Measurements from ENCODE around the gene AQP3.
"Not testable (repeated sequence)": the region's sequence is repeated elsewhere in the genome, so short reads cannot be mapped to it uniquely, and the experiment has no call there.

AQP3 gene

GRCh38 chr9:33439731-33440130, 7.7 kb downstream of the AQP3 start:
- DNase-seq, result no peak

DNA sequence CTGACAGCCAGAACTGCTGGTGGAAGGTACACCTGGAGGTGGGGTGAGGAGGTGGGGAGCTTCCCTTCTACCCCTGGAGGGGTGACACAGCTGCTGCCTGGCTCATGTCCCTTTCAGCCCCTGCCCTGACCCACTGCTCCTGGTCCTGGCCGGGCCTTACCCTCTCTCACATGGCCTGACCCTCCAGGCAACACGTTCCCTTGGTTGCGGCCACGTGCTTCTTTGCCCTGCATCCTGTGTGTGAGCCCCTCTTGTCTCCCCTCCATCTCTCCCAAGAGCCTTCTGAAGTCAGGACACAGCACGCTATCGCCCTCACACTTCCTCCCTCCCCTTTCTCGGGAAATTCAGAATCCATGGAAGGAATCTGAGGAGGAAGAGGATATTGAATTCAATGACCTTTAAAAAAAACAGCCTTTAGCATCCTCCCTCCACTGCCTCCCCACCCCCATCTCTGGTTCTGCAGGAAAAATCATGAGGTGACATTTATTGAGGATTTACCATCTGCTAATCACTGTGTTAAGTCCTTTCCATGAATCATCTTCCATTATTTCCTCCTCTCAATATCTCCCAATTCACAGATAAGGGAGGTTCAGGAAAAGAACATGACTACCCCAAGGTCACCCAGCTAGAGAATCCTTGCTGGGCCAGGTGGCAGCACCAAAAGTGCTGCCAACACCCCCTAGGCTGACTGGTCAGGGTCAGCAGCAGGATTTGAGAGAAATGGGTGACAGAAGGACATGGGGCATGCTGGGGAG, 8.3 kb downstream of the AQP3 start:
- DNase-seq, result no peak

GRCh38 chr9:33437898-33438297, 9.5 kb downstream of the AQP3 start:
- no peak for DNase-seq

DNA sequence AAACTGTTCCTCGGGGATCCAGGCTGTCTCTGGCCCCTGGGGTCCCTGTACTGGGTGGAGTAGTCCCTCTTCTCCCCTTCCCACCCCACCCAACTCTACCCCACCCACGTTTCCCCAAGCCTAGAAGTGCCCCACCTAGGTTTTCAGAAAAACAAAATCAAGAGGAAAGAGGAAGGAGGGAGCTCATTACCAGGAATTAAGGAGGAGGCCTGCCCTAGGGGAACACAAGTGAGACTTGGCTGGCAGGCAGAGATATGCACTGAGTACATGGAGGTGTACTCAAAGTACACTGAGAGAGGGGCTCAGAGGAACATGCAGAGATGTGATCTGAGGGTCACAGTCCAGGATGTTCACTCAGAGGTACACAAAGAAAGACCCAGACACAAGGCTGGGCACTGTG, 10.2 kb downstream of the AQP3 start:
- DNase-seq, result no peak

DNA sequence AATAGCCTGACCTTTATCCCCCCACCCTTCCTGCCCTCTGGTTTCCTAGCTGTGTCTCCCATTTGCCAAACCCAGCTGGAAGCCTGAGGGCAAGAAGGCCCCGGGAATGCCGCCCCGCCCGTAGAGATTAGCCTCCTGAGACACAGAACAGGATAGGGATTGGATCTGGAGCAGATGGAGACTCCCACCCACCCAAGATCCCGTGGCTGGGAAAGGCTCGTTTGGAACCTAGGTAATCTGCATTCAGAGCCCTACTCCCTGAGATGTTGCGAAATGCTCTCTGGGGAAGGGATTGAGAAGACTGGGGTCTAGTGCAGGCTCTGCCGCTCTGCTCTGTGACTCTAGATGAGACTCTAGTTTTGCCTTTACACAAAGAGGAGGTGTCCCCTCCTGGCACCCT, 10.9 kb downstream of the AQP3 start:
- DNase-seq, result no peak

GRCh38 chr9:33435821-33436277, 11.5 kb downstream of the AQP3 start:
- DNase-seq, result no peak

- no peak for DNase-seq
These were observed 12.9 kb downstream of the AQP3 start for GRCh38 chr9:33434317-33435105.

DNA sequence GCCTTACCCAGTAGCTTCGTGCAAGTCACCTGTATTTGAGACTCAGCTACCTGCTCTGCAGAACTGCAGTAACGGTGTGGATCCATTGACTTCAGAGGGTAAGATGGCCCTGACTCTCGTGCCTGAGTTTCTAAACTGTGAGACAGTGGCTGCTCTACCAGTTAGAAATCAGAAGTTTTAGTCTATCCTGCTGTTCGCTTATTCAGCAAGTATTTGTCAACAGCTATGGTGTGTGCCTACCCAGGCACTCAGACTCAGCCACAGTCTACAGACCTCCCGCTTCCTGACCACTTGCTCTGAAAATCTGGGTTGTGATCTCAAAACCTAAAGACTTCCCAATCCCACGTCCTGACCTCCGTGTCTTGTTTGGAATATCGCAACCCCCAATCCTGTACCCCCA, 13.5 kb downstream of the AQP3 start:
- DNase-seq, result no peak

DNA sequence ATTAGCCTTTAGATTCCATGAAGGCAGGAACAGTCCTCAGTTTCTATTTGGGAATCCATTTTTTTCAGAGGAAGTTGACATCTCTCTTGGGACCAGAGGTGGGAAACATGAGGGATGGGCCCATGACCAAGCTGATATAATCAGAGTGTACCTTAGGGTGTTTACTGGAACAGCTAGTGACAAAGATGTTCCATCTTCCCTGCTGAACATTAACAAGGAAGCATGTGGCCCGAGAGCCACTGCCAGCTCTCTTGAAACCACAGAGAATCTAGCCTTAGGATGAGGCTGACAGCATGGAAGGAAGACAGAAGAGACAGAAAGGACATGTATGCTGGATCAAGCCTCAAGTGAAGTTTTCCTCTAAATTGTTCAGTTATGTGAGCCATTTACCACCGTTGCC, 16.0 kb downstream of the AQP3 start:
- no peak for DNase-seq

- DNase-seq, result no peak
These were observed 16.5 kb downstream of the AQP3 start for GRCh38 chr9:33430942-33431341.

DNA sequence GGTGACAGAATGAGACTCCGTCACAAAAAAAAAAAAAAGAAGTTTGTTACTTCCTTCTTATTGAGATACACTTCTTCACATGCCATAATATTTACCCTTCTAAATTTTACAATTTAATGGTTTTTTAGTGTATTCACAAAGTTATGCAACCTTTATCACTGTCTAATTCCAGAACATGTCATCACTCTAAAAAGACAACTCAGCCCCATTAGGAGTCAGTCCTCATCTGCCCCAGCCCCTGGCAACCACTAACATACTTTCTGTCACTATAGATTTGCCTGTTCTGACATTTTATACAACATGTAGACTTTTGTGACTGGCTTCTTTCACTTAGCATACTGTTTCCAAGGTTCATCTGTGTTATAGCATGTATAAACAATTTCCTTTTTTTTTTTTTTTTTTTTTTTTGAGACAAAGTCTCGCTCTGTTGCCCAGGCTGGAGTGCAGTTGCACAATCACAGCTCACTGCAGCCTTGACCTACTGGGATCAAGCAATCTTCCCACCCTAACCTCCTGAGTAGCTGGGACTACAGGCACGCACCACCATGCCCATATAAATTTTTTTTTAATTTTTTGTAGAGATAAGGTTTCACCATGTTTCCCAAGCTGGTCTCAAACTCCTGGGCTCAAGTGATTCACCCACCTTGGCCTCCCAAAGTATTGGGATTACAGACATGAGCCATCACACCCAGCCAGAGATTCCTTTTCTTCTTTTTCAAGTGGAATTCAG, 18.0 kb downstream of the AQP3 start:
- no peak for DNase-seq

GRCh38 chr9:33426843-33427293, 20.5 kb downstream of the AQP3 start:
- no peak for DNase-seq

- DNase-seq, result no peak
These were observed 22.3 kb downstream of the AQP3 start for GRCh38 chr9:33425128-33425533.

GRCh38 chr9:33424492-33424891, 22.9 kb downstream of the AQP3 start:
- not testable (repeated sequence) for DNase-seq

DNA sequence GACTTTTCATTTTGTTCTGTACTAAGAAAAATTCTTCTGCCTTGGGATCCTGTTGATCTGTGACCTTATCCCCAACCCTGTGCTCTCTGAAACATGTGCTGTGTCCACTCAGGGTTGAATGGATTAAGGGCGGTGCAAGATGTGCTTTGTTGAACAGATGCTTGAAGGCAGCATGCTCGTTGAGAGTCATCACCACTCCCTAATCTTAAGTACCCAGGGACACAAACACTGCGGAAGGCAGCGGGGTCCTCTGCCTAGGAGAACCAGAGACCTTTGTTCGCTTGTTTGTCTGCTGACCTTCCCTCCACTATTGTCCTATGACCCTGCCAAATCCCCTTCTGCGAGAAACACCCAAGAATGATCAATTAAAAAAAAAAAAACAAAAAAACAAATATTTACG, 23.4 kb downstream of the AQP3 start:
- not testable (repeated sequence) for DNase-seq

DNA sequence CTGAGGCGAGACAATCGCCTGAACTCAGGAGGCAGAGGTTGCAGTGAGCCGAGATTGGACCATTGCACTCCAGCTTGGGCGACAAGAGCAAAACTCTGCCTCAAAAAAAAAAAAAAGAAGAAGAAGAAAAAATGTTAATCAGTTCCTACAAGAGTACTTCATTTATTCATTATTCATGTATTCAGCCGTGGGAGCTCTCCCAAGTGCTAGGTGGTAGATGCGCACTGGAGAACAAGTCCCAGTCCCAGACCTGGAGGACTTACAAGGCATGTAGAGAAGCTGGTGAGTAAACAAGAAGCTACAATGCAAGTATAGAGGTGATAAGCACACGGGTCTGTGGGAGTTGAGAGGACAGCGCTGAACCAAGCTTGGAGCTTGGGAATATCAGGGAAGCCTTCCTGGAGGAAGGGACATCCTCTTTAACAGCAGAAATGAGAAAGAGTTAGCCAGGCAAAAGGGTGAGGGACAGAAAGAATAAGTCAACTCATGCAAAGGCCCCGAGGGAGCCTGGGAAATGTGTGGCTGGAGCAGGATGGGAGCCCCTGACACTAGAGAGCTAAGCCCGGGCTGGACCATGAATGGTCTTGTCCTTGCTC, 27.6 kb downstream of the AQP3 start:
- DNase-seq, result no peak

DNA sequence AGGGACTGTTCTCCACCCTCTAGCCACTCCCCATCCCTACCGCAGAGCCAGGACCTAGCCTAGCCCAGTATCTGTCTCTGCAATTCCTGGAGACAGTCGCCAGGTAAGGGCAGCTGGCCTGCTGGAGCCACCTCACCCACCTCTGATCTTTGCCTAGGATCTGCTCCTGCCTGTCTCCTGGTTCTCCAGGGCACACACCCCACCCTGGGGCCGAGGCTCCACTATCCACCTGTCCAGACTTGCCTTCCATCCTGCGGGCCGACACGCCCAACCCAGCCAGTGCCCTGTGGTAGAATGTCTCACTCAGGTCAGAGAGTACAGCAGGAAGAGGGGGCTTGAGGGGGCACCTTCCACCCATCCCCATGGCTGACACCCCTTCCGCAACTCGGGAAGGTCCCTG, 29.3 kb downstream of the AQP3 start:
- DNase-seq, result no peak

DNA sequence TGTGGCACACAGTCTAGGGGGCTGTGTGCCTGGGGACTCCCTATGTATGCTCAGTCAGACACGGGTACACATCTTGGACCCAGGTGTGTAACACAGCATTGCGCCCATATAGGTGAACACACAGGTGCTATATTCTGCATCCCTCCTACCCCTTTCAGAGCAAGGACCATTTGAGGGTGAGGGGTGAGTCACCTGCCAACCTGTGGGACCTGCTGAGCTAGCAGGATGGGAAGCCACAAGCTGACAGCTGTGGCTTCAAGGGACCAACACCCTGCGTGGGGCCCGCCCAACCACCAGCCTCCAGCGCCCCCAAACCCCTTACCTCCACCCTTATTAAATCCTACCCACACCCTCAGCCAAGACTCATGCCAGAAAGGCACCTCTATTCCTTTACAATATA, 30.4 kb downstream of the AQP3 start:
- no peak for DNase-seq

DNA sequence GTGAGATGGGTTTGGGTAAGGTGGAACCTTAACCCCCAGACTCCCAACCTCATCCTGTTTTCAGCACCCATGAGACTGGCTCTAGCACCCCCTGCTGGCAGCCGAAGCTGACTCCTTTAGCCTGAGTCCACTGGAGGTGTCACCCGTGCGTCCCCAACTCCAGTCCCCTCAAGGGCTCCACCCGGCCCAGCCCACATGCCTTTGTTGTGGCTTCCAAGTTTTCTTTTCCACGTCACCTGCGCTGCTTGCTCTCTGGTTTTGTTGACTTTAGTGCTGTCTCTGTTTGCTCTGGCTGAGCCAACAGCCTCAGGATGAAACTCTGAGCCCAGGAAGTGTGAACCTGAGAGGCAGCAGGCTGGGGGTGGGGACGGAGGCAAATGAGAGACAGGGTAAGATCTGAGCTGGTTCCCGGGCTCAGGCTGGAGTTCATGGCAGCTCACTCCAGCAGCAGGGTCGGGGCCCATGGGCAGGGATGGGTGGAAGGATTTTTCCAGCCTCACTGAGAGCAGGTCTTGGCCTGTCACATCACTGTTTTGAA, 31.8 kb downstream of the AQP3 start:
- DNase-seq, result peak; percentile 90

DNA sequence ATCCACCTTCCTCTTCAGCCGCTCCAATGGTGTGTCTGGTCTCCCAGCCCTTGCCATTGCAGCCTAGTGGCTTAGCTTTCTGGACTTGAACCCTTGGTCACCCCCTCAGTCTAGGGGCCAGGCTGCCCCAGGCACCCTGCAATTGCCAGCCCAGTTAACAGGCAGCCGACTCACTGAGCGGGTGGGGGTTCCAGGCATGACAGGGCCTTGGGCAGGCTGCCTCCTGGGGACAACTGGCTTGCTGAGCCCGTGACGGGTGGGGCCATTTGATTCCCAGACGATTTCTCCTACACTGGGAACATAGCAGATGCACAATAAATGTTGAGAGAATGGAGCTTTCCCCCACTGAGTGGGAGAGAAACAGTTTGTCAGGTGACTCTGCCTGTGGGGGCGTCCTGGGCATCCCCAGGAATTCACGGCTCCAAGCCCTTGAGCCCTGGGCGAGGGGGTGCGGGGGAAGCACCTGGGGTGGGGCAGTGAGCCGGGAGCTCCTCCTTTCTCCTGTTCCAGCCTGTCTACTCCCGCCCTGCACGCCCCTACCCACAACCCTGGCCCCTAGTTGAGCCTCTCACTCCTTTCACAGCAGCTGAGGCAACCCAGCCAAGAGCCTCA, 32.4 kb downstream of the AQP3 start:
- DNase-seq, result no peak

- DNase-seq, result no peak
These were observed 33.1 kb downstream of the AQP3 start for GRCh38 chr9:33414268-33414667.

DNA sequence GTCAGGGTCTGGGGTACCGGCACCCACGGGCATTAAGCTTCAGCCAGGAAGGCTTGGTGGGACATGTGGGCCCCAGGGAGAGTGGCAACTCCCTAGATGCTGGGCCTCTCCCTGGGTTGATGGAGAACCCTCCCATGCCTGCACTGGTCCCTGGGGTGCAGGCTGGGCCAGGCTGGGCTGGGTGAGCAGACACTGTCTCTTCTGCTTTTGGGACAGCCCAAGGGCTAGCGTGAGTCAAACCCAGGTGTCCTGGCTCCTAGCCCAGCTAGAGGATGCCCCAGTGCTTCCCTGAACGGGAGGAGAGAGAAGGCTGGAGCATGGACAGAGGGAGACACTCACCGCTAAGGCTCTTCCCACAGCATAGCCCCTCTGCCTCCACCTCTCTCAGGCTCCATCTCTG, 39.3 kb downstream of the AQP3 start:
- no peak for DNase-seq

Data from activated CD4-positive, CD25-positive, alpha-beta regulatory T cell treated with anti-CD3 and anti-CD28 coated beads, Interleukin-2, amount 50 U/mL, for 72 hours (primary cell).